Neural cell (in vitro differentiated cells): Measurements from ENCODE around the gene RSBN1. TPM values are rescaled to one million over a fixed set of nuclear protein-coding genes. Genes with fewer than 3 reads are reported as not detected.

ENCODE experiments used
- H2AFZ ChIP-seq: fragments of 200-600, 300-800 bp; sonication (generic), shearing (Covaris generic); 2 replicates; pipeline ENCODE4 v1.6.0; 2014; ENCODE audit warnings: low read depth, mild to moderate bottlenecking, antibody characterized with exemption, low read length, moderate library complexity
- H3F3A ChIP-seq: fragments of 200-600 bp; shearing (Covaris generic); 2 replicates; pipeline ENCODE4 v1.6.1; 2016; ENCODE audit warnings: mild to moderate bottlenecking, moderate library complexity, mixed read lengths, antibody characterized with exemption, low read length; ENCODE audit not compliant: insufficient read depth, poor library complexity, severe bottlenecking
- H3K27ac ChIP-seq: fragments of 200-600, 300-800 bp; sonication (generic), shearing (Covaris generic); 2 replicates; pipeline ENCODE4 v1.5.1; 2014; ENCODE audit warnings: mild to moderate bottlenecking, low read length, moderate library complexity
- H3K27me3 ChIP-seq: fragments of 300-800, 200-600 bp; sonication (generic), shearing (Covaris generic); 2 replicates; pipeline ENCODE4 v1.6.0; 2014; ENCODE audit warnings: mild to moderate bottlenecking, low read depth, low read length, moderate library complexity; ENCODE audit not compliant: insufficient read depth
- H3K36me3 ChIP-seq: fragments of 300-800, 200-600 bp; sonication (generic), shearing (Covaris generic); 2 replicates; pipeline ENCODE4 v1.5.1; 2014; ENCODE audit warnings: mild to moderate bottlenecking, antibody characterized with exemption, low read length, moderate library complexity; ENCODE audit not compliant: insufficient read depth
- H3K4me2 ChIP-seq: fragments of 300-800, 200-600 bp; sonication (generic), shearing (Covaris generic); 2 replicates; pipeline ENCODE4 v1.6.0; 2014; ENCODE audit warnings: mild to moderate bottlenecking, low read length
- H3K4me3 ChIP-seq: fragments of 300-800, 200-600 bp; sonication (generic), shearing (Covaris generic); 2 replicates; pipeline ENCODE4 v1.5.1; 2014; ENCODE audit warnings: mild to moderate bottlenecking, low read length, moderate library complexity
- H3K79me2 ChIP-seq: fragments of 200-600 bp; shearing (Covaris generic); replicated peaks from 2 replicates; pipeline ENCODE4 v1.6.0; 2014; ENCODE audit warnings: mild to moderate bottlenecking, low read length, moderate library complexity; ENCODE audit not compliant: insufficient read depth
- H3K9ac ChIP-seq: fragments of 300-800, 200-600 bp; sonication (generic), shearing (Covaris generic); 2 replicates; pipeline ENCODE4 v1.6.1; 2016; ENCODE audit warnings: mild to moderate bottlenecking, low read length, mixed read lengths
- H3K9me2 ChIP-seq: fragments of 200-600 bp; shearing (Covaris generic); 2 replicates; pipeline ENCODE4 v1.6.1; 2016; ENCODE audit warnings: mild to moderate bottlenecking, low read length, mixed read lengths; ENCODE audit not compliant: insufficient read depth
- H3K9me3 ChIP-seq: fragments of 200-600, 300-800 bp; sonication (generic), shearing (Covaris generic); 2 replicates; pipeline ENCODE4 v1.6.1; 2016; ENCODE audit warnings: mild to moderate bottlenecking, mixed run types, low read length, moderate library complexity, mixed read lengths
- H4K20me1 ChIP-seq: fragments of 200-600 bp; shearing (Covaris generic); 2 replicates; pipeline ENCODE4 v1.6.1; 2016; ENCODE audit warnings: mild to moderate bottlenecking, mixed run types; ENCODE audit not compliant: insufficient read depth
- CTCF ChIP-seq: fragments of 450-650 bp; IDR thresholded peaks from 2 replicates; pipeline ENCODE4 v1.5.1; 2014; ENCODE audit warnings: antibody characterized with exemption, mild to moderate bottlenecking, moderate library complexity; ENCODE audit not compliant: poor library complexity, severe bottlenecking
- EP300 ChIP-seq: fragments of 450-650 bp; conservative IDR thresholded peaks from 2 replicates; pipeline ENCODE4 v1.6.1; 2014; ENCODE audit warnings: antibody characterized with exemption, mild to moderate bottlenecking, moderate library complexity; ENCODE audit not compliant: poor library complexity, severe bottlenecking
- EZH2 ChIP-seq: fragments of 200-600, 300-800 bp; shearing (Covaris generic), sonication (generic); IDR thresholded peaks from 2 replicates; pipeline ENCODE4 v1.6.1; 2014; ENCODE audit warnings: antibody characterized with exemption, low read length, borderline replicate concordance, mild to moderate bottlenecking; ENCODE audit not compliant: insufficient read depth, poor library complexity, severe bottlenecking
- MXI1 ChIP-seq: fragments of 450-650 bp; conservative IDR thresholded peaks from 2 replicates; pipeline ENCODE4 v1.6.1; 2014; ENCODE audit warnings: antibody characterized with exemption, mild to moderate bottlenecking; ENCODE audit not compliant: poor library complexity, severe bottlenecking
- POLR2AphosphoS5 ChIP-seq: IDR thresholded peaks from 2 replicates; pipeline ENCODE4 v1.6.1; 2012
- RAD21 ChIP-seq: fragments of 450-650 bp; conservative IDR thresholded peaks from 2 replicates; pipeline ENCODE4 v1.6.1; 2014; ENCODE audit warnings: antibody characterized with exemption, mild to moderate bottlenecking, moderate library complexity
- REST ChIP-seq: IDR thresholded peaks from 2 replicates; pipeline ENCODE4 v1.6.1; 2012; ENCODE audit warnings: borderline replicate concordance
- SMC3 ChIP-seq: fragments of 450-650 bp; conservative IDR thresholded peaks from 2 replicates; pipeline ENCODE4 v1.6.1; 2014; ENCODE audit warnings: antibody characterized with exemption, mild to moderate bottlenecking, moderate library complexity; ENCODE audit not compliant: poor library complexity
- TAF1 ChIP-seq: IDR thresholded peaks from 2 replicates; pipeline ENCODE4 v1.6.1; 2012; ENCODE audit warnings: low read depth
- polyA plus RNA-seq: library from polyadenylated mRNA; depleted of rRNA; stranded (reverse); fragments of >200 nt; gene quantifications from 2 replicates; pipeline ENCODE4 v1.2.3, GENCODE V29; 2014

Gene RSBN1
- polyA plus RNA-seq, 1 donor from 2014 or later, result 33.7 TPM

- no peak overlapping the region for H3K4me3 ChIP-seq
- H3K36me3 ChIP-seq, result peaks cover 6% of the 10 kb centered on the region
- H2AFZ ChIP-seq, result no peak overlapping the region
- H4K20me1 ChIP-seq, result no peaks in the 10 kb centered on the region
- H3K27me3 ChIP-seq, result no peaks in the 10 kb centered on the region
- no peak overlapping the region for H3K9ac ChIP-seq
- no peak for TF ChIP-seq SMC3
- H3F3A ChIP-seq, result peaks cover 5% of the 10 kb centered on the region
- H3K79me2 ChIP-seq, result peaks cover 5% of the 10 kb centered on the region
- H3K27ac ChIP-seq, result no peak overlapping the region
- H3K9me2 ChIP-seq, result no peaks in the 10 kb centered on the region
- no peaks in the 10 kb centered on the region for H3K9me3 ChIP-seq
- H3K4me2 ChIP-seq, result no peak overlapping the region
Observed at GRCh38 chr1:113763661-113764060, 48.6 kb downstream of the RSBN1 start.

- Histone ChIP-seq H3K4me2 (no peak overlapping the region), H3F3A (peaks cover 5% of the 10 kb centered on the region), H3K27ac (no peak overlapping the region), H3K79me2 (peaks cover 22% of the 10 kb centered on the region), H3K4me3 (no peak overlapping the region), H3K9me3 (no peaks in the 10 kb centered on the region), H3K9ac (no peak overlapping the region), H3K36me3 (no peaks in the 10 kb centered on the region), H3K9me2 (no peaks in the 10 kb centered on the region), H3K27me3 (no peaks in the 10 kb centered on the region), H4K20me1 (no peaks in the 10 kb centered on the region), H2AFZ (no peak overlapping the region)
- TF ChIP-seq TAF1 (no peak), MXI1 (no peak), CTCF (no peak), EP300 (no peak), EZH2 (no peak), RAD21 (no peak), REST (no peak), POLR2AphosphoS5 (no peak), SMC3 (no peak)
Observed at GRCh38 chr1:113761937-113762336, 50.3 kb downstream of the RSBN1 start.
